ENCODE measurements around the gene VTI1A. TPM values are rescaled to one million over a fixed set of nuclear protein-coding genes. Genes with fewer than 3 reads are reported as not detected.

The VTI1A gene
- total and polyA plus RNA-seq, 2 of the 8 experiments (the other 6 are each of a cell fraction or from before 2014, with no cell fraction given) = 6.0 to 20.0 TPM

GRCh38 chr10:112724404-112724991 is 277.5 kb downstream of the VTI1A start:
- no peak overlapping the region for H2AK5ac ChIP-seq (ENCODE audit: low read depth, low read length)
- H2BK15ac ChIP-seq (ENCODE audit: low read length) = no peak overlapping the region
- no peak overlapping the region for H2AFZ ChIP-seq (ENCODE audit: low read length)
- H3K18ac ChIP-seq (ENCODE audit: extremely low read depth, low read length) = peak overlapping the region; percentile 36
- H3K9me3 ChIP-seq (ENCODE audit: insufficient read depth in 2 of 2, low read depth in 1 of 2, low read length in 1 of 2) = no peaks in the 10 kb centered on the region
- H3K79me1 ChIP-seq (ENCODE audit: low read depth, low read length) = no peaks in the 10 kb centered on the region
- H3K27me3 ChIP-seq (replicated peaks in 1 of 4; ENCODE audit: control insufficient read depth in 3 of 4, extremely low read depth in 1 of 4, insufficient read depth in 3 of 4, low read length in 3 of 4) = no peaks in the 10 kb centered on the region
- no peak overlapping the region for H3K14ac ChIP-seq (ENCODE audit: insufficient read length)
- no peak overlapping the region for H3K4me2 ChIP-seq (ENCODE audit: insufficient read depth in 1 of 2, low read depth in 2 of 2, low read length in 2 of 2)
- DNase-seq (ENCODE audit: low read depth in 1 of 2, low spot score in 2 of 2) = peak in 1 of 2 experiments; percentile 41
- H3K56ac ChIP-seq (replicated peaks; ENCODE audit: insufficient read length, low read depth, low read length) = no peak overlapping the region
- peak overlapping the region; percentile 55 for H4K91ac ChIP-seq (replicated peaks; ENCODE audit: insufficient read length, low read length)
- H3K4me1 ChIP-seq (replicated peaks in 1 of 4; ENCODE audit: control insufficient read depth in 3 of 4, insufficient read depth in 4 of 4, low read length in 3 of 4) = peaks cover 0 to 15% (median 2%) of the 10 kb centered on the region in 4 experiments; a peak in 4 of 7 replicates
- no peak overlapping the region for H4K8ac ChIP-seq (ENCODE audit: extremely low read depth, insufficient read depth, low read length)
- H3K23ac ChIP-seq (ENCODE audit: insufficient read length) = no peak overlapping the region
- no peaks in the 10 kb centered on the region for H3K36me3 ChIP-seq (ENCODE audit: control insufficient read depth in 2 of 4, insufficient read depth in 4 of 4, low read length in 3 of 4)
- H3K23me2 ChIP-seq (ENCODE audit: low read depth, low read length) = no peaks in the 10 kb centered on the region
- ChIA-PET CTCF (ENCODE audit: partially characterized antibody) (interaction anchor here (1.1 to 1.7 kb wide), 2 partner anchors 35 to 142 kb away, joined by 3 to 5 read pairs; no protein-coding TSS in a partner anchor), POLR2A (ENCODE audit: partially characterized antibody) (interaction anchor here (0.8 to 1.5 kb wide), 3 partner anchors 20 to 174 kb away, joined by 3 read pairs; no protein-coding TSS in a partner anchor)
- FAIRE-seq = peak; percentile 7
- no peak overlapping the region for H3K4me3 ChIP-seq (ENCODE audit: extremely low read depth in 1 of 4, insufficient read depth in 2 of 4, low read depth in 3 of 4, low read length in 4 of 4)
- H2BK20ac ChIP-seq (ENCODE audit: low read length) = 0 out of 2 replicates have a peak overlapping the region, but pooled peaks have one; percentile 11
- no peaks in the 10 kb centered on the region for H4K20me1 ChIP-seq (replicated peaks in 1 of 2; ENCODE audit: control insufficient read depth in 1 of 2, insufficient read depth in 2 of 2, low read length in 2 of 2)
- H4K5ac ChIP-seq (ENCODE audit: insufficient read length, low read depth, low read length) = no peak overlapping the region
- H2BK5ac ChIP-seq (ENCODE audit: low read depth, low read length) = peak overlapping the region; percentile 54; the same call in 1 of the 2 replicates
- TF ChIP-seq POLR2AphosphoS5 (IDR thresholded peaks at IDR 0.05; ENCODE audit: low read depth, low read length) (no peak), JUN (IDR thresholded peaks at IDR 0.05; ENCODE audit: low read depth, low read length) (no peak), NRF1 (IDR thresholded peaks at IDR 0.05; ENCODE audit: low read depth, low read length) (no peak), RXRA (IDR thresholded peaks at IDR 0.05; ENCODE audit: insufficient read depth, low read depth, low read length) (no peak), NANOG (IDR thresholded peaks at IDR 0.05; ENCODE audit: insufficient read depth, low read depth, low read length, poor library complexity, severe bottlenecking) (no peak), BACH1 (IDR thresholded peaks at IDR 0.05; ENCODE audit: low read length) (no peak), ATF3 (IDR thresholded peaks at IDR 0.05; ENCODE audit: insufficient read depth, low read depth, low read length) (no peak), MAX (IDR thresholded peaks at IDR 0.05) (no peak), CTBP2 (IDR thresholded peaks at IDR 0.05; ENCODE audit: borderline replicate concordance, insufficient read depth, insufficient read length, low read length) (no peak), GABPA (IDR thresholded peaks at IDR 0.05; ENCODE audit: borderline replicate concordance, insufficient read depth, low read length) (no peak)
- no peak overlapping the region for H3K9ac ChIP-seq (replicated peaks in 1 of 4; ENCODE audit: extremely low read depth in 1 of 4, low read depth in 3 of 4, low read length in 3 of 4)
- H3K79me2 ChIP-seq (ENCODE audit: control insufficient read depth in 1 of 2, insufficient read depth in 2 of 2, low read length in 2 of 2) = no peaks in the 10 kb centered on the region
- no peak overlapping the region for H3K27ac ChIP-seq (ENCODE audit: low read depth, low read length)
- H3K4ac ChIP-seq (replicated peaks; ENCODE audit: insufficient read length, low read depth, low read length) = no peak overlapping the region
- H2BK120ac ChIP-seq (replicated peaks; ENCODE audit: low read depth, low read length) = peak overlapping the region; percentile 30
- WGBS, 2 experiments (ENCODE audit: extremely low coverage in 1 of 2, insufficient coverage in 1 of 2, insufficient read length in 1 of 2, insufficient replicate concordance in 2 of 2, low coverage in 1 of 2, low lambda C conversion rate in 2 of 2, missing lambda C conversion rate in 1 of 2) = 73% methylated on average over 2 of the region's 2 CpGs; no CpG with 5 or more reads in 1 of the 2 experiments
- peak overlapping the region; percentile 28; the same call in 1 of the 2 replicates for H2BK12ac ChIP-seq (ENCODE audit: low read depth, low read length)
